Right renal pelvis (tissue), 4 donors: ENCODE results near the gene CACNA2D4. TPM values are rescaled to one million over a fixed set of nuclear protein-coding genes. Genes with fewer than 3 reads are reported as not detected.
"Not testable (repeated sequence)": the region's sequence is repeated elsewhere in the genome, so short reads cannot be mapped to it uniquely, and the experiment has no call there.

Experiments used
- DNase-seq, 4 donors: peaks; one replicate each; pipeline ENCODE4 v3.0.0-alpha.2; 2013; ENCODE audit warnings: low read depth in 4 of 4, low spot score in 3 of 4, missing footprints in 1 of 4
- polyA plus RNA-seq, 4 donors: library from polyadenylated mRNA; unstranded; fragments of 120-200 nt; gene quantifications; one replicate each; pipeline ENCODE4 v1.2.1, GENCODE V29; 2013; ENCODE audit not compliant: insufficient read length in 4 of 4

The CACNA2D4 gene
- polyA plus RNA-seq, 4 donors = 1.9 to 3.0 (median 2.3) TPM

DNA sequence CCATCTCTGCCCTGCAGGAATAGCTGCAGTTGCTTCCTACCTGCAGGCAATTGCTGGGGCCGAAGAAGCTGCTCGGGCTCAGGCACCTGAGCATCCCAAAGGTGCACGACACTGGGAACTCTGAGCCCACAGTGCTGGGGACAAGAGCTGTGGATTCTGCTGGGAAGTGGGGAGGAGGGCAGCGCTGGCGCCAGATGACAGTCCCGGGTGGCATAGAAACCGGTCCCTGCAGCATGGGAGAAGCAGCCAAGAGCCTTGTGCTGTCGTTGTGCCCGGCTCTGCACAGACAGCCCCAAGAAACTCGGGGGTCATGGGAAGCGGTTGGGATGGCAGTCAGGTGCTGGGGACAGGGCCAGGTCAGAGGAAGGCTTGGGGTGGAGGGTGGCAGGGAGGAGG is 97.6 kb downstream of the CACNA2D4 start:
- DNase-seq = no peak

DNA sequence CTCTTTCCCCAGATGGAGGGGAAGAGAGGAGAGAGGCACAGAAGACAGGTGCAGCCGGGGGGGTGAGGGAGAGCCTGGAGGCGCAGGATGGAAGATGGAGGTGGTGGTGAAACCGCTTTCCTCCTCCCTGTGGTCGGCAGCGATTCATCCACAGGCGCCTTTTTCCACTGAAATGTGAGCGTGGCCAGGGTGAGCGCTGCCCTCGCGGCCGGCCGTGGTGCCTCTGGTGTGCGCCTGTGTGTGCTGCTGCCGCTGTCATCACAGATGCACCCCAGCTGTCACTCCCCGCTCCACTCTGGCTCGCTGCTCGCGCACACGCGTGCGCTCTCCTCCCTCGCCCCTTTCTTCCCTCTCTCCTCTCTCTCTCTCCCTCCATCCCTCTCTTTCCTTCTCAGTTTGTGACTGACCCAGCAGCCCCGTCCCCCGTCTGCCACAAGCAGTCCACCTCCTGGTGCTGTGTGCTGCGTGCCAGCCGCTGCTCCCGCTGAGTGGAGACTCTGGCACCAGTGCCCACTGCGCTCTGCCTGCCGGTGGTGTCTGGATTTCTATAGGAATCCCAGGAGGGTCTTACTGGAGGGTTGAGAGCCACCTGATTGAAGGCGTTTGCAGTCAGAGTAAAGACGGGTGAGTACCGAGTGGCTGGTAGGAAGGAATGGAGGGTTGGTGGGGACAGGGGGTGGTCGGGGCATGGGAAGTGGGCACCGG is 98.1 kb downstream of the CACNA2D4 start, which contains the start of gene LRTM2:
LRTM2 (plus strand) TSS at position 375 of the 705 bp plus-strand sequence. CDS start 7,584 bp downstream, outside the sequence.
- DNase-seq = no peak

DNA sequence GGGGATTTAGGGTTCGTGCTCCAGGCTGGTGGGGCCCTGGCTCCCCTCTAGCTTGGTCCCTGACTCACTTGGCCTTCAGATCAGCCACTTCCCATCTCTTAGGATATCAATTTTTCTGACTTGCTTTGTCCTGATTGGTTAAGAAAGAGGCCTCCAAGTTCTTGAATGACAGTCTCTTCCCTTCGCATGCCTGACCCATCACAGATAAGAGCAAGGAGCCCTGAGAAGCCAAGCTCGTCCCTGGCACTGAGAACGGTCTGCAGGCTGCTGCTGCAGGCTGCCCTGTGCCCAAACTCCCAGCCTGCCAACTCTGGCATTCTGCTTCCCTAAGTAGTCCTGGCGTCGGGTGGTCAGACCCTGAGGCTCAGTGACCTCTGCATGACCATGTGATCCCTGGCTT is 98.9 kb downstream of the CACNA2D4 start:
- no peak for DNase-seq

DNA sequence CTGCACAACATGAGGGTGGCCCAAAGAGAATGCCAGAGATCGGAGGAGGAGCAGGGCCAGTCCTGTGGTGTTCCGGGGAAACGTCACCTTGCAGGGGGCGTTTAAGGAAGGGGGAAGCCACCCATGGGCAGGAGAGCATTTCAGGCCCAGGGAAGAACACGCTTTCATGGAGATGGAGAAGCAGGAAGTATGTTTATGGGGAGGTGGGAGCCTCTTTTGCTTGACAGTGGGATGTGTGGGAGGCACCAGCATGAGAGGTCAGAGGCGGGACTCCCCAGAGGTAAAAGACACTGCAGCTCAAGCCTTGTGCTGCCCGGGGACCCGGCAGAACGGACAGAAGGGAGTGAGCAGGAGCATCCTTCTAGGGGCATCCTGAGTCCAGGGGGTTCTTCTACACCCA is 99.4 kb downstream of the CACNA2D4 start:
- no peak for DNase-seq

DNA sequence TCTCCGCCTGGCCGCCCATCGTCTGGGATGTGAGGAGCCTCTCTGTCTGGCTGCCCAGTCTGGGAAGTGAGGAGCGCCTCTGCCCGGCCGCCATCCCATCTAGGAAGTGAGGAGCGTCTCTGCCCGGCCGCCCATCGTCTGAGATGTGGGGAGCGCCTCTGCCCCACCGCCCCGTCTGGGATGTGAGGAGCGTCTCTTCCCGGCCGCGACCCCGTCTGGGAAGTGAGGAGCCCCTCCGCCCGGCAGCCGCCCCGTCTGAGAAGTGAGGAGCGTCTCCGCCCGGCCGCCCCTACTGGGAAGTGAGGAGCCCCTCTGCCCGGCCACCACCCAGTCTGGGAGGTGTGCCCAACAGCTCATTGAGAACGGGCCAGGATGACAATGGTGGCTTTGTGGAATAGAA is 100.5 kb downstream of the CACNA2D4 start:
- DNase-seq = not testable (repeated sequence)

DNA sequence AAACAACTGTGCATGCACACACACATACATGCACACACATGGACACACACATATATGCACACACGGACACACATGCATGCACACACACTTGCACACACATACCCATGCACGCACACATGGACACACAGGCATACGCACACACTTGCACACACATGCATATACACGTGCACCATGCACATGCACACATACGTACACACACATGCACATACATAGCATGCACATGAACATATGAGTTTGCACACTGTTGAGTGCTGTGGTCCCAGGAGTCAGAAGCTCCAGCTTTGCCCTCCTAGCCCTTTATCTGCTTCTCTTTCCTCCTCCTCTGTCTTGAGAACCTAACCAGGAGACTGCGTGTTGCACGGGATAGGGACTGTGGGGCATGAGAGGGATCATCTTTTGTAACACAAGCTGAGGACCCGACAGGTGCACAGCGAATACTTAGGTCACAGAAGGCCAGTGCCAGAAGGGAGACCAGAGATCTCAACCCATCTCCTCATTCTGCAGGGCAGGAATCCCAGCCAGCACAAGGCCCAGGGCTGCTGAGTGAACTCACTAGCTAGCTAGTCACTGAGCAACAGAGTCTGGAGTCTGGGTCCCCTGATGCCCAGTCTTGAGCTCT is 101.6 kb downstream of the CACNA2D4 start:
- DNase-seq = no peak

DNA sequence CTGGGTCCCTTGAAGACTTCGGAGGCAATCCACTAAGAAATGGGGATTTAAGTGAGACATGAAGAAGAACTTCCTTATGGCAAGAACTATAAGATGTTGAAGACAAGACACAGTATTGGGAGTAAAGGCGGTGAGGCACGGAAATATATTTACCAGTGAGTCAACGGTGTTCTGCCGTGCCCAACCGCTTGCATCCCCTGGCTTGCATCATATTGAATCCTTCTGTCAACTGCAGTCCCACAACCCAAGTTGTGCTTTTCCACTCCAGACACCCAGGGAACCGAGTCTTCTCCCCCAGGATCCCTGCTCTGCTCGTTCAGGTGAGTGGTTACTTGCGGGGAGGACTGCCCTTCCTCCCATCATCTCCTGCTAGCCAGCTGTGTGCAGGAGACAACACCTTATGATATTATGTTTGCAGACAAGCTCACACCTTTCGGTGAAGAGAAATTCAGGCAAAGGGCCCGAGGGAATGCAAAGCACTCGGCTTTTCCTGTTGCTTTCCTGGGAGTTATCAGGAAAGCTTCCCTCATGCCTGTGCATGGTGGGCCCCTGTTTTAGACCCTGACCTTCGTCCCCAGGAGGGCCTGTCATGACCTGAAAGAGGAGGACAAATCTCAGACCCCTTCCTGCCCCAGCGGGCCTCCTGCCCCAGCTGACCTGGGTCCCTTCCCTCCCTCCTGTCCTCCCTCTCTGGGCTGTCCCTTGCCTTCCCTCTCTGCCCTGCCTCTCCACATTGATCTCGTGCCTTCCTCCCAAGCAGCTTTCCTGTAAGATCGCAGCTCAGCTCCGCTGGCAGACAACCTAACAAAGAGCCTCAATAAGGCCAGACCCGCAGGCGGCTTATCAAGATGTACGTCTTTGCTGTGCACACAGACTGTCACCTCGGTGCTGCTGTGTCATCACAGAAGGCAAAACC is 102.4 kb downstream of the CACNA2D4 start:
- no peak for DNase-seq

DNA sequence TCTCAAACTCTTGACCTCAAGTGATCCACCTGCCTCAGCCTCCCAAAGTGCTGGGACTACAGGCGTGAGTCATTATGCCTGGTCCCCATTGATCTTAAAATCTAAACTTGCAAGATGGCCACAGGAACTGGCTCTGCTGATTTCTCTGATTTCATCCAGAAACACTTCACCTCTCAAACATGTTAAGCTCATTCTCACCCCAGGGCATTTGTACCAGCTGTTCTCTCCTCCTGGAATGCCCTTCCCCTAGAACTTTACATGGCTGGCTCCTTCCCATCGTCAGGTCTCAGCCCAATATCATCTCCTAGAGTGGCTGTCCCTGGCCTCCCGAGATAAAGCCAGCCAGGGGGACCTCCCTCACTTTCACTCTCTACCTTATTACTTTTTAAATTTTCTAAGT is 103.3 kb downstream of the CACNA2D4 start:
- no peak for DNase-seq

DNA sequence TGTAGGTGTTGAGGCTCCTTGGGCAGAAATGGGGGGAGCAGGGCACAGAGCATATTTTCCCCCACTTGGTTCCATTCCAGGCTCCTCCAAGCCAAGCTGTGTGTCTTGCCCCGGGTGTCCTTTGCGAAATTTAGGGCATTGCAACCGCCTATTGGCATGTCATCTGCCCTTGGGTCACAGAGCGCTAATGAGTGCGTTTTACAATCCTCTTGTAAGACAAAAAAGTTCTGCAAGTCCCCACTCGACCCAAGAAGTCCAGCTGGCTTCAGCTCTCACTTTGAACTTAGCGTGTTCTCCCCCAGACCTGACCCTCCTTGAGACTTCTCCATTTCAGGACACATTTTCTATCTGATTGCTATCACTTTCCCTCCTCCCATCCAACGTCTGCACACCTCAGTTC is 104.2 kb downstream of the CACNA2D4 start:
- no peak for DNase-seq

DNA sequence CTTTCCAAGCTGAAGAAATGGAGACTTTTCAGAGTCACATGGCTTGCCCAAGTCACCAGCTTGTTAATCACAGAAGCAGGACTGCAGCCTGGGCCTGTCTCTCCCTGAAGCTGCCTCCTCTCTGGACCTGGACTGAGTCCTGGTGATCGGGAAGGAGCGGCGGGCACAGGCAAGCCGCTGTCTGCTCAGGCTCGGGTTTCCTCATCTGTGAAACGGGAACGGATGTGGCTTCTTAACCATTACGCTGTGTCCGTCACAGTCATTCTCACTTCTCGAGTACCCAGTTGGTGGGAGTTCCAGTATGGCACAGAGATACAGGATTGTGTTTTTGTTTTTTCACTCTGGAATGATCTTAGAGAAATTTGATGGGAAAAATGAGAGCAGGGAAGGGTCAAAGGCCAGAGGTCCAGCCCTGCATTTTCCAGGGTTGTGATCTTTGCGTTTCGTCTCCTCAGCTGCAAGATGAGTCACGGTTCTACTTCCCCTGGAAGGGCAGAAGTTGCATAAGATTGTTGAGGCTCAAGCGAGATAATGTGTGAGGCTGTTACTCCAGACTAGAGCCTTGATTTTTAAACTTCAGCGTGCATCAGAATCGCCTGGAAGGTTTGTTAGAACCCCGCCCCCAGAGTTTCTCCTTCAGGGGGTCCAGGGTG is 105.7 kb downstream of the CACNA2D4 start:
- DNase-seq = no peak

DNA sequence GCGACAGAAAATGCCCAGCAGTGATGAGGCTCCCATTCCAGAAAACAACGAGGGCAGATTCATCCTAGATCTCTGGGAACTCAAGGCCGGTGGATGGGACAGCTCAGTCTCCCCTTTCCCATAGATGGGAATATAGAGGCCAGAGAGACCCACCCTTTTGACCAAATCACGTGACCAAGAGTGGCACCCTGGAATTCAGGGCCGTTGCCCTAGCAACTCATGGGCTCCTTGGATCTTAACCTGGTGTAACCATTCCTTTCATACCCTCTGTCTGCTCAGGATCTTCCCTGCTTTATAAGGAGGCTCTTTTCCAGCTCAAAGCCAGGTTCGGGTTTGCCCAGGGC is 106.5 kb downstream of the CACNA2D4 start:
- DNase-seq = no peak

DNA sequence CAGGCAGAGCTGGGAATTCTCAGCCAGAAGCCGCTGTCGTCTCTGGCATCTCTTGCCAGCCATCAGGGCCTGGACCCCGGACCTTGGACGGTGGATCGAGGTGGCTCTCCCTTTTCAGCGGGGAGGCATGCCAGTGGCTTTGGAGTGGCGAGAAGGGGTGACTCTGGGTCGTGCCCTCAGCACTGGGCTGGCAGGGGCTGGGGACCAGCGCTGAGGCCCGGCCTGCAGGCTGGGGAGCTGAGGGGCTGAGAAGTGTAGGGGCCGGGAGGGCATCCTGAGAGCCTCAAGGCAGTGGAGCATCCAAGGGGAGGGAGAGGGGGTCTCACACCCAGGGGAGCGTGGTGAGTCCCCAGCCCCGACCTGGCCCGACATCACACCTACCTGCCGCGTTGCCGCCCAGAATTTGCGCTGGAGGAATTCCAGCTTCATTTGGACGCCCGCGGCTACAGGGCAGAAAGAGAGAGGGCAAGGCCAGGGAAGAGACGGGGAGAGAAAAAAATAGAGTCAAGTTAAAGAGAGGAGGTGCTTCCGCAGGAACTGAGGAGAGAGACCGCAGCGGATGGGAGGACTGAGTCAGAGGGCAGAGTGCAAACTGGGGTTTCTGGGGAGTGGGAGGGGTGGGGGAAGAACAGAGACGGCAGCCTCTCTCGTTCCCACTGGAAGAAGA is 107.0 kb downstream of the CACNA2D4 start:
- DNase-seq = no peak

DNA sequence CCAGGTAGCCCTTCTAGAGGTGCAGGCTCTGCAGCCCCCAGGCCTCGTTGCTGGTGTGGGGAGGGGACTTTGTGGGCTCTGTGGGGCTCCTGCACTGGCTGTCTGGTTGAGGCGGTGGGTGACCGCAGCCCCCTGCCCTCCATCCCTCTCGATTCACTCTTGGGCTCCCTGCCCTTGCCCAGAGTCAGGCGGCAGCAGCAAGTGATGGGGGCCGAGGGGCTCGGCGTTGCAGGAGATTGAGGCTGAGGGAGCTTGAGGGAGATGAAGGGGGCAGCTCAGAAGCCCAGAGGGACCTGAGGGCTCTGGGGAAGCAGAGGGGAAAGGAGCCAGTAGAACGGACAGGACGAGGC is 107.5 kb downstream of the CACNA2D4 start:
- no peak for DNase-seq

DNA sequence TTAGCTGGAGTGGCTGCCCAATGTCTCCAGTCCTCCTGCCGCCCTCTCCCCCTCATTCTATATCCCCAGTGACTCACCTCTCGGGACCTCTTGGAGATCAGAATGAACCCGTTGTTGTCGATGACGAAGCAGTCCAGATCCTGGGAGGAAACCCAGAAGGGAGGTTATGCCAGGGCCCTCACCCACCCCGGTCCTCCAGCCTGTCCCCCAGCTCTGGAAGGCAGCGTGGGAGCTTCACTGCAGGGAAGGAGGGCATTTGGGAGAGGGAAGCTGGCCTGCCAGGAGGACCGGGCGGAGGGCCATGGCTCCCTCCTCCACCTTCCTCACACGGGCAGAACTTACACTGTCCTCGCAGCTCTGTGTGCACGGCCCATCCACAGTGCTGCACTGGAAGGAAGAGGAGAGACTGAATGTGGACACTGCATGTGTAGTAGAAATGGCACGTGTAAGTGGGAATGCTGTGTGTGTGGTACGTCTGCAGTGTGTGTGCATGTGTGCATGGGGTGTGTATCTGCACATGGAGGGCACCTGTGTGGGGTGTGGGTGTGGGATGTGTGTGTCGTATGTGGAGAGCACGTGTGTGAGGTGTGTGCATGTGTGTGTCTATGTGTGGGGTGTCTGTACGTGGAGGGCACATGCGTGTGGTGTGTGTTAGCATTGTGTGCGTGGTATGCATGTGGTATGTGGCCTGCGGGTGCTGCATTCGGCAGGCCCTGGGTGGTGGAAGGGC is 108.1 kb downstream of the CACNA2D4 start:
- no peak for DNase-seq

DNA sequence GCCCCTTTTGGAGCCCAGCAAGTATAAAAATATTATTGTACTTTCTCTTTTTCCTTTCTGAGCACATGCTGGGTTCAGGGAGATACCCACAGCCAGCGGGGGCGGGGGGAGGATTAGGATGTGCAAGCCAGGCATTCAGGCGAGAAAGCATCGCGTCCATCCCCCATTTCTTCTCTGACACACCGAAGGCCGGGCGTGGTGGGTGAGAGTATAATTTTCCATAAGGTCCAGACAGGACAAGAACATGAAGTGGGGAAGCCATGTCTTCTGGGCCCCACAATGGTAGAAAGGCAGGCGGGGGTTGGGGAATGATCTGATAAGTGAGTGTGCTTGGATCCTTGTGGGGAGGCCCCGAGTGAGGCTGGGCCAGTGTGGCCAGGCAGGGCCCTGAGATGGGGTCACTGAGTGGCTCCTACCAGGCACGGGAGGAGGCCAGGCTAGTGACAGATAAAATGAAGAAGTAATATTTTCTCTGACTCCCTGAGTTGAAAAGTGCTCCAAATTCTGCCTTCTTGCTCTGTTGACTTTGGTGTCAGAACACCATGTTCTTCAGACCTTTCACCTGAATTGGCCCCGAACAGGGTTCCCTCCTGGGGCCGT is 108.8 kb downstream of the CACNA2D4 start:
- no peak for DNase-seq

DNA sequence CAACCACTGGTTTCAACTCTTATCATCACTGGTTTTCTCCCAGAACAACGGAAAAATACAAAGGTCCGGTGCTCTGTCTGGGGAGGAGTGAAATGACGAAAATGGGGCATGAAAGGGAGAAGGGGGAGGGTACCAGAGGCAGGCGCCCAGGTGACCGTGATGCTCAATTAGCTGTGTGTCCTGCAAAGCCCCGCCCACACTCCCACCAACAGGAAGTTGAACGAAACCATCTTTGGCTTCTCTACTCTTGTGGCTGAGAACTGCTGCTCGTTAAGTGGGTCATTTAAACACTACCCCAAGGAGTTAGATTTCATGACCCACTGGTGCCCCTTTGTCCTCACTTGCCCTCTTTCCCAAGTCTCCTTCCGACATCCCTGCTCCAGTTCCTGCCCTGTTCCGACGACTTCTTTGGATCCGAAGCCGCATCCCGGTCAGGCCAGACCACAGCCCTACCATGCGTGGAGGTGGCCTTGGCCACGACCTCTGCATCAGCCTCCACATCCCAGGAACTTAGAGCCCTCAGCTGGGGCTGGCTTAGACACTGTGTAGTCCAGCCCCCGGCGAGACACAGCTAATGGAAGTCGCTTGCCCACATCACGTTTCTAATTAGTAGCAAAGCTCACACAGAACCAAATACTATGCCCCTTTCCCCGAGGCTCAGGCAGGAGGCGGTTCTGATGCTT is 109.5 kb downstream of the CACNA2D4 start:
- DNase-seq = no peak

DNA sequence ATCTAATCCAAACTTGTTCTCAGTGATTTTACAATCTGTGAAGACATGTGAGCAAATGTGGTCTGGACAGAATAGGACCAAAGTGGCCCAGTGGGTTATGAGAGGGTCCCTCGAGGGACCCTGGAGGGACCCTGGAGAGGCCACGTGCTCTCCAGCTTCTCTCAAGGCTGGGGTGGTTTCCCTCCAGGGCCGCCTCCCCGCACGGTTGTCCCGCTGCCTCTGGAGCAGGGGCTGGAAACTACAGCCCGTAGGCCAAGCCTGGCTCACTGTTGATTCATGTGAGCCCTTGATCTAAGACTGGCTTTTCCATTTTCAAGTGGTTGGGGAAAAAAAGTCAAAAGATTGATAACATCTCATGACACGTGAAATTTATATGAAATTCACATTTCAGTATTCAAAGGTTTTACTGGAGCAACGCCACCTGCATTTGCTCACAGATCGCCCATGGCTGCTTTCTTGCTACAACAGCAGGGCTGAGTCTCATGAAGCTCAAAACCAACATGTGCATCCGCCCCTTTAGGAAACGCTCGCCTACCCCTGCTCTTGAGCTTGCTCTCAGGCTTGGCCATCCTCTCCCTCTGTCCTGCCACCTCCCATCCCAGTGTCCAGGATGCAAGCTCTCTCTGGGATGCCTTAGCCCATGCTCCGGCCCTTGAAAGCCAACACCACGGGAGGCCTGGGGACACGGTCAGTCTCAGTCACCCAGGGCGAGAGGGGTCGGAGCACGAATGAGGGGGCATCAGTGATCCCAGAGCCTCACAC is 110.2 kb downstream of the CACNA2D4 start:
- no peak for DNase-seq
